GM12878 (cell line): ENCODE results near the gene NUDT16L1. TPM values are rescaled to one million over a fixed set of nuclear protein-coding genes. Genes with fewer than 3 reads are reported as not detected.

ENCODE experiments used
- BACH1 ChIP-seq: fragments of 450-650 bp; IDR thresholded peaks from 2 replicates; pipeline ENCODE4 v1.6.1; 2017; ENCODE audit warnings: mild to moderate bottlenecking, borderline replicate concordance
- BHLHE40 ChIP-seq, 2 experiments: fragments of 450-650 bp in 1 of 2; IDR thresholded peaks; 2 replicates each; pipeline ENCODE4 v1.6.1; 2011 to 2017; ENCODE audit warnings: low read depth in 2 of 2, borderline replicate concordance in 1 of 2, improper control_type of control experiment in 1 of 2, low read length in 1 of 2, mild to moderate bottlenecking in 1 of 2
- BMI1 ChIP-seq: fragments of 450-650 bp; IDR thresholded peaks from 2 replicates; pipeline ENCODE4 v1.6.1; 2016; ENCODE audit warnings: mild to moderate bottlenecking, moderate library complexity, borderline replicate concordance
- DPF2 ChIP-seq: fragments of 450-650 bp; IDR thresholded peaks from 2 replicates; pipeline ENCODE4 v1.6.1; 2017; ENCODE audit warnings: mild to moderate bottlenecking
- HCFC1 ChIP-seq: fragments of 150-350 bp; IDR thresholded peaks from 2 replicates; pipeline ENCODE4 v1.6.1; 2014; ENCODE audit warnings: low read length
- IRF4 ChIP-seq: IDR thresholded peaks from 2 replicates; pipeline ENCODE4 v1.6.1; 2011; ENCODE audit warnings: low read depth, low read length
- MEF2A ChIP-seq: IDR thresholded peaks from 2 replicates; pipeline ENCODE4 v1.6.1; 2011; ENCODE audit warnings: low read depth, mild to moderate bottlenecking, low read length, moderate library complexity; ENCODE audit not compliant: insufficient read depth
- NFYB ChIP-seq: IDR thresholded peaks from 2 replicates; pipeline ENCODE4 v1.6.1; 2011; ENCODE audit warnings: low read depth, mild to moderate bottlenecking, low read length, improper control_type of control experiment, moderate library complexity; ENCODE audit not compliant: insufficient read depth
- NR2F1 ChIP-seq: fragments of 450-650 bp; conservative IDR thresholded peaks from 2 replicates; pipeline ENCODE4 v1.6.1; 2017; ENCODE audit warnings: mild to moderate bottlenecking
- SIX5 ChIP-seq: IDR thresholded peaks from 2 replicates; pipeline ENCODE4 v1.6.1; 2011; ENCODE audit warnings: mild to moderate bottlenecking, low read depth, low read length, moderate library complexity; ENCODE audit not compliant: severe bottlenecking
- SPI1 ChIP-seq: IDR thresholded peaks from 2 replicates; pipeline ENCODE4 v1.6.1; 2011; ENCODE audit warnings: low read depth, mild to moderate bottlenecking, low read length, moderate library complexity, borderline replicate concordance; ENCODE audit not compliant: insufficient read depth
- polyA plus RNA-seq, 11 experiments: library from polyadenylated mRNA; depleted of rRNA in 4 of 11; unstranded in 6 of 11; stranded (reverse) in 5 of 11; fragments of >200 nt; fragmentation: Nextera tagmentation in 4 of 11; fragmentation: Illumina TruSeq in 1 of 11; extraction: Ambion mirVana in 4 of 11; extraction: Trizol in 1 of 11; gene quantifications; 1 replicate in 1 of 11; 2 replicates in 10 of 11; pipeline versions ENCODE4 v1.2.1 to v1.2.3, GENCODE V29; 2011 to 2016; ENCODE audit warnings: inconsistent platforms in 2 of 11, missing spikeins in 2 of 11, low read depth in 1 of 11
- total RNA-seq, 4 experiments: library from RNA; depleted of rRNA in 3 of 4; stranded (reverse); fragments of >200 nt in 3 of 4; fragmentation: Illumina TruSeq in 1 of 4; extraction: Trizol in 1 of 4; gene quantifications; 2 replicates each; pipeline versions ENCODE4 v1.2.1 to v1.2.3, GENCODE V29; 2013 to 2021
- TF ChIP-seq, protein P1 (sequence below): IDR thresholded peaks from 2 replicates; pipeline ENCODE4 v1.6.1; 2012; ENCODE audit warnings: mild to moderate bottlenecking, low read depth, low read length
- TF ChIP-seq, protein P2 (sequence below): fragments of 450-650 bp; IDR thresholded peaks from 2 replicates; pipeline ENCODE4 v1.6.1; 2016; ENCODE audit warnings: mild to moderate bottlenecking, moderate library complexity, borderline replicate concordance
- TF ChIP-seq, protein P3 (sequence below): IDR thresholded peaks from 2 replicates; pipeline ENCODE4 v1.6.1; 2011; ENCODE audit warnings: mild to moderate bottlenecking, low read depth, low read length, moderate library complexity; ENCODE audit not compliant: insufficient replicate concordance
- TF ChIP-seq, protein P4 (sequence below): fragments of 450-650 bp; IDR thresholded peaks from 2 replicates; pipeline ENCODE4 v1.6.1; 2017; ENCODE audit warnings: mild to moderate bottlenecking, low read depth, inconsistent platforms; ENCODE audit not compliant: poor library complexity, severe bottlenecking
- TF ChIP-seq, protein P5 (sequence below): fragments of 150-350 bp; IDR thresholded peaks from 2 replicates; pipeline ENCODE4 v1.6.1; 2014; ENCODE audit warnings: mild to moderate bottlenecking, low read depth, low read length

Gene NUDT16L1
- total and polyA plus RNA-seq, 10 of the 15 experiments (the other 5 are each of a cell fraction or from before 2014, with no cell fraction given) = 1.4 to 77.7 (median 28.9) TPM

DNA sequence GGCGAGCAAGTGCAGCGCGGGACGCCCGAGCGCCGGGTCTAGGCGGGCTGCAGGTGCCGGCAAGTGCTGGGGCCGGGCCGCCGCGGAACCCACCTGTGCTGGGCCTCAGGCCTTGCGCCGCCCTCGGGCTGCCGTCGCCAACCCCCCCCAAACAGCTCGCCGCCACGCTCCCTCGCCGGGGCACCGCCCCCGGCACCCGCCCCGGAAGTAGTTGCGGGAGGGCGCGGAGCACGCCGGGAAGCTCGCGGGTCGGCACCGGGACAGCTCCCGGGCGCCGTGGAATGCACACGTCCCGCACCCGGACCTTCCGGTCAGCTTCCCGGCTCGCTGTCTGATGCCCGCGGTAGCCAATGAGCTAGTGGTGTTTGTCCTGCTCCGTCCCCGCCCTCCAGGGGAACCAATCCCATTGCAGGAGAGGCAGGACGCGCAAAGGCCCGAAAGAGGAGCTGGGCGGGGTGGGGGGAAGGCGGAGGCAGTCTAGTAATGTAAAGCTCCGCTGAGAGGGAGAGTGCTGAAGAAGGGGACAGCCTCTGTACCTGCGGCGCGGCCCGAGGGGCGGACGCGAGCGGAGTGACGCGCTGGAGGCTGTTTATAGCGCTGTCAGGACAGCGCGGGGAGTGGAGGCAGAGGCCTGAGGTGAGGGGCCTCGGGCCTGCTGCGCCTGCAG, 40.8 kb downstream of the NUDT16L1 start, which contains the start of the genes ANKS3 and DNAAF8 (continued):
- TF ChIP-seq SIX5 (peak; percentile 39), SPI1 (no peak), NR2F1 (peak; percentile 70), DPF2 (peak; percentile 84), BHLHE40 (IDR thresholded peaks at IDR 0.05; ENCODE audit: borderline replicate concordance in 1 of 2, low read depth in 2 of 2, low read length in 1 of 2) (peak; percentile 20 to 78; a peak in 3 of 4 replicates), IRF4 (no peak), NFYB (peak; percentile 67; the same call in 1 of the 2 replicates), HCFC1 (peak; percentile 59), BMI1 (no peak), BACH1 (peak; percentile 71), MEF2A (no peak)
- TF ChIP-seq, protein P1, sequence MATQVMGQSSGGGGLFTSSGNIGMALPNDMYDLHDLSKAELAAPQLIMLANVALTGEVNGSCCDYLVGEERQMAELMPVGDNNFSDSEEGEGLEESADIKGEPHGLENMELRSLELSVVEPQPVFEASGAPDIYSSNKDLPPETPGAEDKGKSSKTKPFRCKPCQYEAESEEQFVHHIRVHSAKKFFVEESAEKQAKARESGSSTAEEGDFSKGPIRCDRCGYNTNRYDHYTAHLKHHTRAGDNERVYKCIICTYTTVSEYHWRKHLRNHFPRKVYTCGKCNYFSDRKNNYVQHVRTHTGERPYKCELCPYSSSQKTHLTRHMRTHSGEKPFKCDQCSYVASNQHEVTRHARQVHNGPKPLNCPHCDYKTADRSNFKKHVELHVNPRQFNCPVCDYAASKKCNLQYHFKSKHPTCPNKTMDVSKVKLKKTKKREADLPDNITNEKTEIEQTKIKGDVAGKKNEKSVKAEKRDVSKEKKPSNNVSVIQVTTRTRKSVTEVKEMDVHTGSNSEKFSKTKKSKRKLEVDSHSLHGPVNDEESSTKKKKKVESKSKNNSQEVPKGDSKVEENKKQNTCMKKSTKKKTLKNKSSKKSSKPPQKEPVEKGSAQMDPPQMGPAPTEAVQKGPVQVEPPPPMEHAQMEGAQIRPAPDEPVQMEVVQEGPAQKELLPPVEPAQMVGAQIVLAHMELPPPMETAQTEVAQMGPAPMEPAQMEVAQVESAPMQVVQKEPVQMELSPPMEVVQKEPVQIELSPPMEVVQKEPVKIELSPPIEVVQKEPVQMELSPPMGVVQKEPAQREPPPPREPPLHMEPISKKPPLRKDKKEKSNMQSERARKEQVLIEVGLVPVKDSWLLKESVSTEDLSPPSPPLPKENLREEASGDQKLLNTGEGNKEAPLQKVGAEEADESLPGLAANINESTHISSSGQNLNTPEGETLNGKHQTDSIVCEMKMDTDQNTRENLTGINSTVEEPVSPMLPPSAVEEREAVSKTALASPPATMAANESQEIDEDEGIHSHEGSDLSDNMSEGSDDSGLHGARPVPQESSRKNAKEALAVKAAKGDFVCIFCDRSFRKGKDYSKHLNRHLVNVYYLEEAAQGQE = peak; percentile 66; the same call in 1 of the 2 replicates
- TF ChIP-seq, protein P2, sequence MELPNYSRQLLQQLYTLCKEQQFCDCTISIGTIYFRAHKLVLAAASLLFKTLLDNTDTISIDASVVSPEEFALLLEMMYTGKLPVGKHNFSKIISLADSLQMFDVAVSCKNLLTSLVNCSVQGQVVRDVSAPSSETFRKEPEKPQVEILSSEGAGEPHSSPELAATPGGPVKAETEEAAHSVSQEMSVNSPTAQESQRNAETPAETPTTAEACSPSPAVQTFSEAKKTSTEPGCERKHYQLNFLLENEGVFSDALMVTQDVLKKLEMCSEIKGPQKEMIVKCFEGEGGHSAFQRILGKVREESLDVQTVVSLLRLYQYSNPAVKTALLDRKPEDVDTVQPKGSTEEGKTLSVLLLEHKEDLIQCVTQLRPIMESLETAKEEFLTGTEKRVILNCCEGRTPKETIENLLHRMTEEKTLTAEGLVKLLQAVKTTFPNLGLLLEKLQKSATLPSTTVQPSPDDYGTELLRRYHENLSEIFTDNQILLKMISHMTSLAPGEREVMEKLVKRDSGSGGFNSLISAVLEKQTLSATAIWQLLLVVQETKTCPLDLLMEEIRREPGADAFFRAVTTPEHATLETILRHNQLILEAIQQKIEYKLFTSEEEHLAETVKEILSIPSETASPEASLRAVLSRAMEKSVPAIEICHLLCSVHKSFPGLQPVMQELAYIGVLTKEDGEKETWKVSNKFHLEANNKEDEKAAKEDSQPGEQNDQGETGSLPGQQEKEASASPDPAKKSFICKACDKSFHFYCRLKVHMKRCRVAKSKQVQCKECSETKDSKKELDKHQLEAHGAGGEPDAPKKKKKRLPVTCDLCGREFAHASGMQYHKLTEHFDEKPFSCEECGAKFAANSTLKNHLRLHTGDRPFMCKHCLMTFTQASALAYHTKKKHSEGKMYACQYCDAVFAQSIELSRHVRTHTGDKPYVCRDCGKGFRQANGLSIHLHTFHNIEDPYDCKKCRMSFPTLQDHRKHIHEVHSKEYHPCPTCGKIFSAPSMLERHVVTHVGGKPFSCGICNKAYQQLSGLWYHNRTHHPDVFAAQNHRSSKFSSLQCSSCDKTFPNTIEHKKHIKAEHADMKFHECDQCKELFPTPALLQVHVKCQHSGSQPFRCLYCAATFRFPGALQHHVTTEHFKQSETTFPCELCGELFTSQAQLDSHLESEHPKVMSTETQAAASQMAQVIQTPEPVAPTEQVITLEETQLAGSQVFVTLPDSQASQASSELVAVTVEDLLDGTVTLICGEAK = peak; percentile 85
- TF ChIP-seq, protein P3, sequence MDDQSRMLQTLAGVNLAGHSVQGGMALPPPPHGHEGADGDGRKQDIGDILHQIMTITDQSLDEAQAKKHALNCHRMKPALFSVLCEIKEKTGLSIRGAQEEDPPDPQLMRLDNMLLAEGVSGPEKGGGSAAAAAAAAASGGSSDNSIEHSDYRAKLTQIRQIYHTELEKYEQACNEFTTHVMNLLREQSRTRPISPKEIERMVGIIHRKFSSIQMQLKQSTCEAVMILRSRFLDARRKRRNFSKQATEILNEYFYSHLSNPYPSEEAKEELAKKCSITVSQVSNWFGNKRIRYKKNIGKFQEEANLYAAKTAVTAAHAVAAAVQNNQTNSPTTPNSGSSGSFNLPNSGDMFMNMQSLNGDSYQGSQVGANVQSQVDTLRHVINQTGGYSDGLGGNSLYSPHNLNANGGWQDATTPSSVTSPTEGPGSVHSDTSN = peak; percentile 89
- TF ChIP-seq, protein P4, sequence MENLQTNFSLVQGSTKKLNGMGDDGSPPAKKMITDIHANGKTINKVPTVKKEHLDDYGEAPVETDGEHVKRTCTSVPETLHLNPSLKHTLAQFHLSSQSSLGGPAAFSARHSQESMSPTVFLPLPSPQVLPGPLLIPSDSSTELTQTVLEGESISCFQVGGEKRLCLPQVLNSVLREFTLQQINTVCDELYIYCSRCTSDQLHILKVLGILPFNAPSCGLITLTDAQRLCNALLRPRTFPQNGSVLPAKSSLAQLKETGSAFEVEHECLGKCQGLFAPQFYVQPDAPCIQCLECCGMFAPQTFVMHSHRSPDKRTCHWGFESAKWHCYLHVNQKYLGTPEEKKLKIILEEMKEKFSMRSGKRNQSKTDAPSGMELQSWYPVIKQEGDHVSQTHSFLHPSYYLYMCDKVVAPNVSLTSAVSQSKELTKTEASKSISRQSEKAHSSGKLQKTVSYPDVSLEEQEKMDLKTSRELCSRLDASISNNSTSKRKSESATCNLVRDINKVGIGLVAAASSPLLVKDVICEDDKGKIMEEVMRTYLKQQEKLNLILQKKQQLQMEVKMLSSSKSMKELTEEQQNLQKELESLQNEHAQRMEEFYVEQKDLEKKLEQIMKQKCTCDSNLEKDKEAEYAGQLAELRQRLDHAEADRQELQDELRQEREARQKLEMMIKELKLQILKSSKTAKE = no peak
- TF ChIP-seq, protein P5, sequence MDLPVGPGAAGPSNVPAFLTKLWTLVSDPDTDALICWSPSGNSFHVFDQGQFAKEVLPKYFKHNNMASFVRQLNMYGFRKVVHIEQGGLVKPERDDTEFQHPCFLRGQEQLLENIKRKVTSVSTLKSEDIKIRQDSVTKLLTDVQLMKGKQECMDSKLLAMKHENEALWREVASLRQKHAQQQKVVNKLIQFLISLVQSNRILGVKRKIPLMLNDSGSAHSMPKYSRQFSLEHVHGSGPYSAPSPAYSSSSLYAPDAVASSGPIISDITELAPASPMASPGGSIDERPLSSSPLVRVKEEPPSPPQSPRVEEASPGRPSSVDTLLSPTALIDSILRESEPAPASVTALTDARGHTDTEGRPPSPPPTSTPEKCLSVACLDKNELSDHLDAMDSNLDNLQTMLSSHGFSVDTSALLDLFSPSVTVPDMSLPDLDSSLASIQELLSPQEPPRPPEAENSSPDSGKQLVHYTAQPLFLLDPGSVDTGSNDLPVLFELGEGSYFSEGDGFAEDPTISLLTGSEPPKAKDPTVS = no peak
